Caco-2 (cell line): Measurements from ENCODE around the gene SOX6. TPM values are rescaled to one million over a fixed set of nuclear protein-coding genes. Genes with fewer than 3 reads are reported as not detected.
A peak's percentile ranks its signal among the peaks of the same experiment; 100 is the strongest.

Experiments
- BruUV-seq: library from RNA; stranded (reverse); fragments of 400-500 nt; replicated peaks from 2 replicates; lab custom pipeline; 2021; lab: Mats Ljungman, UMichigan
- CTCF ChIA-PET: fragments of 300-600 bp; sonication (Branson Sonifier 250); formaldehyde crosslinking; loops from one replicate; lab custom pipeline; 2022; ENCODE audit warnings: antibody characterized with exemption; lab: Charles Lee
- POLR2A ChIA-PET: fragments of 300-600 bp; sonication (Branson Sonifier 250); formaldehyde crosslinking; loops from one replicate; lab custom pipeline; 2022; ENCODE audit warnings: antibody characterized with exemption; lab: Charles Lee
- DNase-seq, 2 experiments: peaks; one replicate each; pipeline versions ENCODE4 v3.0.0 to v3.0.0-alpha.2; 2020 to 2022
- H3K27me3 ChIP-seq: replicated peaks from 2 replicates; pipeline ENCODE4 v1.6.0; 2011; ENCODE audit warnings: low read length; ENCODE audit not compliant: control insufficient read depth, insufficient read depth
- H3K36me3 ChIP-seq: 2 replicates; pipeline ENCODE4 v1.5.1; 2011; ENCODE audit warnings: low read length; ENCODE audit not compliant: control insufficient read depth, insufficient read depth
- H3K4me1 ChIP-seq: fragments of 250-450 bp; sonication (Bioruptor Pico); 2 replicates; pipeline ENCODE4 v1.5.1; 2020; ENCODE audit warnings: mild to moderate bottlenecking
- H3K4me3 ChIP-seq: 2 replicates; pipeline ENCODE4 v1.5.1; 2011; ENCODE audit warnings: low read depth, mild to moderate bottlenecking, control low read depth, low read length
- H3K9me3 ChIP-seq: fragments of 250-450 bp; sonication (Bioruptor Pico); 2 replicates; pipeline ENCODE4 v1.5.1; 2020; ENCODE audit warnings: mild to moderate bottlenecking, moderate library complexity
- H3K27ac Mint-ChIP-seq: one replicate; pipeline ENCODE4 v1.8.0; 2022; ENCODE audit warnings: mixed read lengths; ENCODE audit not compliant: unreplicated experiment
- H3K27me3 Mint-ChIP-seq: one replicate; pipeline ENCODE4 v1.8.0; 2022; ENCODE audit warnings: mixed read lengths; ENCODE audit not compliant: insufficient read depth, unreplicated experiment
- H3K36me3 Mint-ChIP-seq: one replicate; pipeline ENCODE4 v1.8.0; 2022; ENCODE audit warnings: mild to moderate bottlenecking, mixed read lengths; ENCODE audit not compliant: insufficient read depth, unreplicated experiment
- H3K4me1 Mint-ChIP-seq: one replicate; pipeline ENCODE4 v1.8.0; 2022; ENCODE audit warnings: low read depth, mixed read lengths; ENCODE audit not compliant: unreplicated experiment
- H3K4me3 Mint-ChIP-seq: one replicate; pipeline ENCODE4 v1.8.0; 2022; ENCODE audit warnings: mild to moderate bottlenecking, moderate library complexity, mixed read lengths; ENCODE audit not compliant: unreplicated experiment
- H3K9me3 Mint-ChIP-seq: one replicate; pipeline ENCODE4 v1.8.0; 2022; ENCODE audit warnings: mixed read lengths; ENCODE audit not compliant: unreplicated experiment
- CTCF ChIP-seq, 2 experiments: fragments of 200-600 bp in 1 of 2; IDR thresholded peaks; 1 replicate in 1 of 2; 2 replicates in 1 of 2; pipeline versions ENCODE4 v1.5.1 to v1.8.0; 2011 to 2022; ENCODE audit warnings: antibody characterized with exemption in 1 of 2, control low read depth in 1 of 2, inconsistent platforms in 1 of 2, low read depth in 1 of 2, low read length in 1 of 2, mild to moderate bottlenecking in 1 of 2, moderate library complexity in 1 of 2; ENCODE audit not compliant: insufficient read depth in 1 of 2, severe bottlenecking in 1 of 2, unreplicated experiment in 1 of 2
- intact Hi-C: fragments of 100-400 bp; cut with micrococcal nuclease; formaldehyde crosslinking; loops from one replicate; pipeline ENCODE4 v1.10.0; 2022; ENCODE audit not compliant: unreplicated experiment
- total RNA-seq: library from RNA; stranded (reverse); gene quantifications from 2 replicates; pipeline ENCODE4 v1.2.3, GENCODE V29; 2022

The SOX6 gene
- total RNA-seq, 1 experiment from 2014 or later: 10.8 TPM

GRCh38 chr11:16098526-16099205, 257.7 kb downstream of the SOX6 start:
- Histone ChIP-seq H3K27me3 (no peaks in the 10 kb centered on the region), H3K4me3 (no peak overlapping the region), H3K4me1 (peaks cover 43% of the 10 kb centered on the region), H3K36me3 (no peaks in the 10 kb centered on the region), H3K9me3 (no peaks in the 10 kb centered on the region)
- ChIA-PET CTCF (interaction anchor here (1.0 kb wide), 1 partner anchor 28 kb away, joined by 3 read pairs; no protein-coding TSS in a partner anchor), POLR2A (no interaction called here)
- peak overlapping the region; percentile 64 for H3K27ac Mint-ChIP-seq
- H3K27me3 Mint-ChIP-seq: no peaks in the 10 kb centered on the region
- TF ChIP-seq CTCF (IDR thresholded peaks at IDR 0.05; ENCODE audit: insufficient read depth in 1 of 2, low read depth in 1 of 2, low read length in 1 of 2, severe bottlenecking in 1 of 2, unreplicated experiment in 1 of 2): no peak
- no peak overlapping the region for H3K4me3 Mint-ChIP-seq
- no peak for DNase-seq
- peaks cover 38% of the 10 kb centered on the region for H3K4me1 Mint-ChIP-seq
- H3K9me3 Mint-ChIP-seq: peaks cover 12% of the 10 kb centered on the region
- no peaks in the 10 kb centered on the region for H3K36me3 Mint-ChIP-seq
- no TSS peak for BruUV-seq
- intact Hi-C loops: loop anchor here (2.0 to 5.0 kb wide), 3 partner anchors 16 to 96 kb away; no protein-coding TSS in a partner anchor

- DNase-seq: peak; percentile 60 to 64
- TF ChIP-seq CTCF (IDR thresholded peaks at IDR 0.05; ENCODE audit: insufficient read depth in 1 of 2, low read depth in 1 of 2, low read length in 1 of 2, severe bottlenecking in 1 of 2, unreplicated experiment in 1 of 2): no peak
- Mint-ChIP-seq H3K4me1 (peaks cover 40% of the 10 kb centered on the region), H3K4me3 (no peak overlapping the region), H3K27ac (peak overlapping the region; percentile 64), H3K27me3 (no peaks in the 10 kb centered on the region), H3K9me3 (peaks cover 1% of the 10 kb centered on the region), H3K36me3 (no peaks in the 10 kb centered on the region)
- H3K27me3 ChIP-seq: no peaks in the 10 kb centered on the region
- H3K4me3 ChIP-seq: no peak overlapping the region
- intact Hi-C loops: loop anchor here (2.0 to 5.0 kb wide), 3 partner anchors 57 to 95 kb away; no protein-coding TSS in a partner anchor
- no TSS peak for BruUV-seq
- H3K9me3 ChIP-seq: no peaks in the 10 kb centered on the region
- ChIA-PET CTCF (interaction anchor here (1.0 to 1.1 kb wide), 3 partner anchors 13 to 259 kb away, joined by 3 to 5 read pairs (median 3); partner anchors contain the start of gene SOX6), POLR2A (interaction anchor here (0.7 kb wide), 1 partner anchor 96 kb away, joined by 4 read pairs; no protein-coding TSS in a partner anchor)
- peaks cover 43% of the 10 kb centered on the region for H3K4me1 ChIP-seq
- H3K36me3 ChIP-seq: no peaks in the 10 kb centered on the region
Observed at GRCh38 chr11:16097543-16097942, 258.8 kb downstream of the SOX6 start.

- DNase-seq: no peak
- Mint-ChIP-seq H3K9me3 (no peaks in the 10 kb centered on the region), H3K27ac (no peak overlapping the region), H3K4me1 (peaks cover 40% of the 10 kb centered on the region), H3K4me3 (no peak overlapping the region), H3K27me3 (no peaks in the 10 kb centered on the region), H3K36me3 (no peaks in the 10 kb centered on the region)
- Histone ChIP-seq H3K9me3 (no peaks in the 10 kb centered on the region), H3K4me1 (peaks cover 43% of the 10 kb centered on the region), H3K36me3 (no peaks in the 10 kb centered on the region), H3K4me3 (no peak overlapping the region), H3K27me3 (no peaks in the 10 kb centered on the region)
- POLR2A ChIA-PET: no interaction called here
- intact Hi-C loops: loop anchor here (2.0 to 5.0 kb wide), 3 partner anchors 58 to 96 kb away; no protein-coding TSS in a partner anchor
- CTCF ChIA-PET: no interaction called here
- TF ChIP-seq CTCF (IDR thresholded peaks at IDR 0.05; ENCODE audit: insufficient read depth in 1 of 2, low read depth in 1 of 2, low read length in 1 of 2, severe bottlenecking in 1 of 2, unreplicated experiment in 1 of 2): no peak
- no TSS peak for BruUV-seq
Observed at GRCh38 chr11:16096336-16096735, 260.0 kb downstream of the SOX6 start.
